IgD-negative memory B cell (primary cell): ENCODE data around the gene TMEM132D. TPM values are rescaled to one million over a fixed set of nuclear protein-coding genes. Genes with fewer than 3 reads are reported as not detected.
"Not testable (repeated sequence)": the region's sequence is repeated elsewhere in the genome, so short reads cannot be mapped to it uniquely, and the experiment has no call there.

Source experiments
- H3K27ac Mint-ChIP-seq, 3 donors: one replicate each; pipeline ENCODE4 v1.8.0; 2020 to 2022; ENCODE audit warnings: mild to moderate bottlenecking in 3 of 3, mixed read lengths in 3 of 3, moderate library complexity in 1 of 3
- H3K27me3 Mint-ChIP-seq: one replicate; pipeline ENCODE4 v1.8.0; 2021; ENCODE audit warnings: mixed read lengths
- H3K36me3 Mint-ChIP-seq: one replicate; pipeline ENCODE4 v1.8.0; 2020; ENCODE audit warnings: mild to moderate bottlenecking, mixed read lengths
- H3K4me1 Mint-ChIP-seq, 3 donors: one replicate each; pipeline ENCODE4 v1.8.0; 2020 to 2022; ENCODE audit warnings: mixed read lengths in 3 of 3, mild to moderate bottlenecking in 1 of 3
- H3K4me3 Mint-ChIP-seq, 4 donors: one replicate each; pipeline ENCODE4 v1.8.0; 2020 to 2022; ENCODE audit warnings: mild to moderate bottlenecking in 4 of 4, mixed read lengths in 4 of 4, moderate library complexity in 3 of 4
- H3K9me3 Mint-ChIP-seq, 3 donors: one replicate each; pipeline ENCODE4 v1.8.0; 2020 to 2021; ENCODE audit warnings: mixed read lengths in 3 of 3, mild to moderate bottlenecking in 1 of 3
- polyA plus RNA-seq: library from polyadenylated mRNA; unstranded; fragments of 300-500 nt; fragmentation: Illumina TruSeq; gene quantifications from one replicate; pipeline ENCODE4 v1.2.3, GENCODE V29; 2021

Gene TMEM132D
- polyA plus RNA-seq, 1 donor from 2014 or later, result not detected

GRCh38 chr12:129076441-129077320 is 827.1 kb downstream of the TMEM132D start:
- Mint-ChIP-seq H3K4me1 (peaks cover 0 to 5% (median 0%) of the 10 kb centered on the region in 3 donors), H3K9me3 (no peaks in the 10 kb centered on the region), H3K36me3 (no peaks in the 10 kb centered on the region), H3K27ac (peak overlapping the region in 1 of 3 donors; percentile 27), H3K27me3 (peaks cover 1% of the 10 kb centered on the region), H3K4me3 (no peak overlapping the region)

GRCh38 chr12:129075460-129076208 is 828.2 kb downstream of the TMEM132D start:
- H3K27me3 Mint-ChIP-seq, result peaks cover 1% of the 10 kb centered on the region
- H3K4me3 Mint-ChIP-seq, result no peak overlapping the region
- peak overlapping the region in 1 of 3 donors; percentile 65 for H3K27ac Mint-ChIP-seq
- H3K36me3 Mint-ChIP-seq, result no peaks in the 10 kb centered on the region
- H3K9me3 Mint-ChIP-seq, result no peaks in the 10 kb centered on the region
- H3K4me1 Mint-ChIP-seq, result peaks cover 0 to 5% (median 0%) of the 10 kb centered on the region in 3 donors

GRCh38 chr12:129074379-129074778 is 829.4 kb downstream of the TMEM132D start:
- Mint-ChIP-seq H3K36me3 (no peaks in the 10 kb centered on the region), H3K4me3 (no peak overlapping the region), H3K4me1 (peaks cover 0 to 4% (median 0%) of the 10 kb centered on the region in 3 donors), H3K27me3 (peaks cover 1% of the 10 kb centered on the region), H3K9me3 (no peaks in the 10 kb centered on the region), H3K27ac (peak overlapping the region in 1 of 3 donors; percentile 65)

- peaks cover 0 to 4% (median 0%) of the 10 kb centered on the region in 3 donors for H3K4me1 Mint-ChIP-seq
- H3K27ac Mint-ChIP-seq, result no peak overlapping the region
- H3K36me3 Mint-ChIP-seq, result no peaks in the 10 kb centered on the region
- H3K27me3 Mint-ChIP-seq, result peaks cover 1% of the 10 kb centered on the region
- H3K4me3 Mint-ChIP-seq, result no peak overlapping the region
- H3K9me3 Mint-ChIP-seq, result no peaks in the 10 kb centered on the region
Observed at GRCh38 chr12:129073157-129073915, 830.5 kb downstream of the TMEM132D start.

GRCh38 chr12:129071362-129071761 is 832.5 kb downstream of the TMEM132D start:
- Mint-ChIP-seq H3K27ac (no peak overlapping the region), H3K36me3 (no peaks in the 10 kb centered on the region), H3K27me3 (peaks cover 1% of the 10 kb centered on the region), H3K4me1 (peaks cover 0 to 4% (median 0%) of the 10 kb centered on the region in 3 donors), H3K9me3 (no peaks in the 10 kb centered on the region), H3K4me3 (no peak overlapping the region)

- Mint-ChIP-seq H3K27me3 (peaks cover 4% of the 10 kb centered on the region), H3K27ac (no peak overlapping the region), H3K9me3 (peaks cover 0 to 4% (median 0%) of the 10 kb centered on the region in 3 donors), H3K4me3 (no peak overlapping the region), H3K4me1 (peaks cover 0 to 2% (median 0%) of the 10 kb centered on the region in 3 donors), H3K36me3 (no peaks in the 10 kb centered on the region)
Observed at GRCh38 chr12:129069886-129070285, 833.9 kb downstream of the TMEM132D start.

- Mint-ChIP-seq H3K9me3 (peaks cover 0 to 4% (median 0%) of the 10 kb centered on the region in 3 donors), H3K27me3 (peaks cover 7% of the 10 kb centered on the region), H3K4me3 (no peak overlapping the region), H3K4me1 (peaks cover 0 to 2% (median 0%) of the 10 kb centered on the region in 3 donors), H3K36me3 (no peaks in the 10 kb centered on the region), H3K27ac (no peak overlapping the region)
Observed at GRCh38 chr12:129068684-129069083, 835.1 kb downstream of the TMEM132D start.

- Mint-ChIP-seq H3K27me3 (peaks cover 8% of the 10 kb centered on the region), H3K4me3 (no peak overlapping the region), H3K27ac (no peak overlapping the region), H3K36me3 (no peaks in the 10 kb centered on the region), H3K9me3 (peaks cover 0 to 4% (median 0%) of the 10 kb centered on the region in 3 donors), H3K4me1 (no peaks in the 10 kb centered on the region)
Observed at GRCh38 chr12:129067491-129067890, 836.3 kb downstream of the TMEM132D start.

GRCh38 chr12:129064209-129064855 is 839.5 kb downstream of the TMEM132D start:
- H3K27ac Mint-ChIP-seq, result no peak overlapping the region
- no peak overlapping the region for H3K4me3 Mint-ChIP-seq
- H3K9me3 Mint-ChIP-seq, result peaks cover 0 to 4% (median 0%) of the 10 kb centered on the region in 3 donors
- peaks cover 8% of the 10 kb centered on the region for H3K27me3 Mint-ChIP-seq
- no peaks in the 10 kb centered on the region for H3K36me3 Mint-ChIP-seq
- no peaks in the 10 kb centered on the region for H3K4me1 Mint-ChIP-seq

GRCh38 chr12:129063600-129063999 is 840.2 kb downstream of the TMEM132D start:
- no peaks in the 10 kb centered on the region for H3K4me1 Mint-ChIP-seq
- no peaks in the 10 kb centered on the region for H3K36me3 Mint-ChIP-seq
- H3K4me3 Mint-ChIP-seq, result no peak overlapping the region
- peaks cover 0 to 4% (median 0%) of the 10 kb centered on the region in 3 donors for H3K9me3 Mint-ChIP-seq
- peaks cover 8% of the 10 kb centered on the region for H3K27me3 Mint-ChIP-seq
- H3K27ac Mint-ChIP-seq, result peak overlapping the region in 1 of 3 donors; percentile 31

- Mint-ChIP-seq H3K27me3 (peaks cover 2% of the 10 kb centered on the region), H3K36me3 (no peaks in the 10 kb centered on the region), H3K4me1 (no peaks in the 10 kb centered on the region), H3K9me3 (peaks cover 0 to 4% (median 0%) of the 10 kb centered on the region in 3 donors), H3K27ac (no peak overlapping the region), H3K4me3 (no peak overlapping the region)
Observed at GRCh38 chr12:129053232-129053631, 850.6 kb downstream of the TMEM132D start.

GRCh38 chr12:129052373-129052772 is 851.5 kb downstream of the TMEM132D start:
- Mint-ChIP-seq H3K4me3 (no peak overlapping the region), H3K27me3 (peaks cover 2% of the 10 kb centered on the region), H3K4me1 (no peaks in the 10 kb centered on the region), H3K27ac (no peak overlapping the region), H3K36me3 (no peaks in the 10 kb centered on the region), H3K9me3 (peaks cover 0 to 4% (median 0%) of the 10 kb centered on the region in 3 donors)

- Mint-ChIP-seq H3K9me3 (no peaks in the 10 kb centered on the region), H3K27me3 (peaks cover 3% of the 10 kb centered on the region), H3K27ac (no peak overlapping the region), H3K36me3 (no peaks in the 10 kb centered on the region), H3K4me3 (no peak overlapping the region), H3K4me1 (no peaks in the 10 kb centered on the region)
Observed at GRCh38 chr12:129049917-129050316, 853.9 kb downstream of the TMEM132D start.

GRCh38 chr12:129043334-129043733 is 860.5 kb downstream of the TMEM132D start:
- not testable (repeated sequence) for H3K4me1 Mint-ChIP-seq, H3K9me3 Mint-ChIP-seq, H3K4me3 Mint-ChIP-seq, H3K27me3 Mint-ChIP-seq, H3K27ac Mint-ChIP-seq, H3K36me3 Mint-ChIP-seq
